Measurements from ENCODE around the gene MT1H.

Gene MT1H

GRCh38 chr16:56708525-56709442 lies 39.2 kb downstream of the MT1H start:
- Histone ChIP-seq H3K27me3 (ENCODE audit: insufficient read depth, low read length) (peaks cover 4% of the 10 kb centered on the region; the same call in 1 of the 2 replicates), H3K27ac (ENCODE audit: low read depth, low read length, poor library complexity, severe bottlenecking) (no peak overlapping the region), H3K79me2 (ENCODE audit: insufficient read depth, low read length) (no peaks in the 10 kb centered on the region), H3K9me3 (ENCODE audit: low read length) (no peaks in the 10 kb centered on the region), H3F3A (ENCODE audit: insufficient read depth, low read length) (no peaks in the 10 kb centered on the region), H3K9me2 (ENCODE audit: low read depth, low read length) (no peaks in the 10 kb centered on the region), H3K4me2 (ENCODE audit: low read length) (no peak overlapping the region), H3K36me3 (ENCODE audit: insufficient read depth, low read length) (no peaks in the 10 kb centered on the region), H2AFZ (ENCODE audit: low read length) (no peak overlapping the region), H3K9ac (ENCODE audit: low read length) (no peak overlapping the region), H3K4me1 (ENCODE audit: insufficient read depth, low read length, severe bottlenecking) (peaks cover 7% of the 10 kb centered on the region), H4K20me1 (ENCODE audit: insufficient read depth, low read length) (no peaks in the 10 kb centered on the region), H3K4me3 (ENCODE audit: low read depth, low read length, poor library complexity, severe bottlenecking) (no peak overlapping the region)
- no peak for TF ChIP-seq CTCF (IDR thresholded peaks at IDR 0.05; ENCODE audit: low read length)
- no peak for TF ChIP-seq EZH2 (IDR thresholded peaks at IDR 0.05; ENCODE audit: borderline replicate concordance, low read length)

- Histone ChIP-seq H3K27ac (ENCODE audit: low read depth, low read length, poor library complexity, severe bottlenecking) (no peak overlapping the region), H3K4me3 (ENCODE audit: low read depth, low read length, poor library complexity, severe bottlenecking) (no peak overlapping the region), H3K4me1 (ENCODE audit: insufficient read depth, low read length, severe bottlenecking) (peaks cover 7% of the 10 kb centered on the region)
Observed at GRCh38 chr16:56709443-56710040, 39.9 kb downstream of the MT1H start.

GRCh38 chr16:56710181-56710737 lies 40.6 kb downstream of the MT1H start:
- H3K27me3 ChIP-seq (ENCODE audit: insufficient read depth, low read length), result peaks cover 4% of the 10 kb centered on the region; the same call in 1 of the 2 replicates
- no peaks in the 10 kb centered on the region for H4K20me1 ChIP-seq (ENCODE audit: insufficient read depth, low read length)
- no peaks in the 10 kb centered on the region for H3K9me3 ChIP-seq (ENCODE audit: low read length)
- no peaks in the 10 kb centered on the region for H3K36me3 ChIP-seq (ENCODE audit: insufficient read depth, low read length)
- no peak overlapping the region for H3K9ac ChIP-seq (ENCODE audit: low read length)
- H3K9me2 ChIP-seq (ENCODE audit: low read depth, low read length), result no peaks in the 10 kb centered on the region
- H3K4me1 ChIP-seq (ENCODE audit: insufficient read depth, low read length, severe bottlenecking), result peaks cover 7% of the 10 kb centered on the region
- H3K79me2 ChIP-seq (ENCODE audit: insufficient read depth, low read length), result no peaks in the 10 kb centered on the region
- H2AFZ ChIP-seq (ENCODE audit: low read length), result no peak overlapping the region
- TF ChIP-seq EZH2 (IDR thresholded peaks at IDR 0.05; ENCODE audit: borderline replicate concordance, low read length), result no peak
- no peak for TF ChIP-seq CTCF (IDR thresholded peaks at IDR 0.05; ENCODE audit: low read length)
- H3F3A ChIP-seq (ENCODE audit: insufficient read depth, low read length), result no peaks in the 10 kb centered on the region
- no peak overlapping the region for H3K27ac ChIP-seq (ENCODE audit: low read depth, low read length, poor library complexity, severe bottlenecking)
- H3K4me2 ChIP-seq (ENCODE audit: low read length), result no peak overlapping the region
- H3K4me3 ChIP-seq (ENCODE audit: low read depth, low read length, poor library complexity, severe bottlenecking), result no peak overlapping the region

More at GRCh38 chr16:56709443-56710040, 39.9 kb downstream of the MT1H start:
- H3K79me2 ChIP-seq (ENCODE audit: insufficient read depth, low read length), result no peaks in the 10 kb centered on the region
- H3K9me3 ChIP-seq (ENCODE audit: low read length), result no peaks in the 10 kb centered on the region
- H3K9ac ChIP-seq (ENCODE audit: low read length), result no peak overlapping the region
- no peak overlapping the region for H3K4me2 ChIP-seq (ENCODE audit: low read length)
- peaks cover 4% of the 10 kb centered on the region; the same call in 1 of the 2 replicates for H3K27me3 ChIP-seq (ENCODE audit: insufficient read depth, low read length)
- H2AFZ ChIP-seq (ENCODE audit: low read length), result no peak overlapping the region
- H3K9me2 ChIP-seq (ENCODE audit: low read depth, low read length), result no peaks in the 10 kb centered on the region
- TF ChIP-seq EZH2 (IDR thresholded peaks at IDR 0.05; ENCODE audit: borderline replicate concordance, low read length), result no peak
- TF ChIP-seq CTCF (IDR thresholded peaks at IDR 0.05; ENCODE audit: low read length), result no peak
- no peaks in the 10 kb centered on the region for H4K20me1 ChIP-seq (ENCODE audit: insufficient read depth, low read length)
- no peaks in the 10 kb centered on the region for H3K36me3 ChIP-seq (ENCODE audit: insufficient read depth, low read length)
- no peaks in the 10 kb centered on the region for H3F3A ChIP-seq (ENCODE audit: insufficient read depth, low read length)
